ENCODE results near the gene FMR1NB.

DNA sequence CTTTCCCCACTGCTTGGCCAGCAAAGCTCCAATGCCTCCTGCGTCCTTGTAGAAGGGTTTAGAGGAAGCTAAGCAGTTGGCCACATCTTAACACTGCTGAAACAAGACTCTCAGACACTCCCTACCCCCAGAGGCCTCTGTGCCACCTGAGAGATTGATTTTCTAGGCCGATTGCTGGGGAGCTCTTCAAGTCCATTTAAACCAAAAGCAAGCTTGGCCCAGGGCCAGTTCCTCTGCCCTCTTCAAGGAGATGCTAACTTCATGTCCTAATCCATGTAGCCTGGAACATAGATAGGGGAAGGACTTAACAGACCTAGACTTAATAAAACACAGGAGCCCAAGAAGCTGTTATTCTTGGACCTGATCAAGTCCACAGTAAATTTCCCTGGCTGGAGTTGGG lies 27.2 kb upstream of the FMR1NB start:
- no peak for TF ChIP-seq POLR2A (IDR thresholded peaks at IDR 0.05; ENCODE audit: low read depth, low read length)
- TF ChIP-seq CHD2 (IDR thresholded peaks at IDR 0.05; ENCODE audit: borderline replicate concordance, low read depth, low read length) = no peak
- TF ChIP-seq ESRRA (IDR thresholded peaks at IDR 0.05; ENCODE audit: low read length) = no peak
- TF ChIP-seq YY1 (IDR thresholded peaks at IDR 0.05; ENCODE audit: low read depth, low read length) = no peak
- TF ChIP-seq EP300 (IDR thresholded peaks at IDR 0.05; ENCODE audit: borderline replicate concordance in 1 of 2, control insufficient read depth in 1 of 2, low read depth in 2 of 2, low read length in 2 of 2) = no peak
- TF ChIP-seq NFIC (IDR thresholded peaks at IDR 0.05; ENCODE audit: low read depth, low read length) = no peak
- TF ChIP-seq SP1 (IDR thresholded peaks at IDR 0.05; ENCODE audit: low read depth, low read length) = no peak
- TF ChIP-seq POLR2AphosphoS5 (IDR thresholded peaks at IDR 0.05; ENCODE audit: low read length) = no peak
- no peak for TF ChIP-seq NR2C2 (IDR thresholded peaks at IDR 0.05; ENCODE audit: borderline replicate concordance, control insufficient read depth, insufficient read length, low read depth)
- TF ChIP-seq TARDBP (IDR thresholded peaks at IDR 0.05; ENCODE audit: borderline replicate concordance) = no peak
- TF ChIP-seq HCFC1 (IDR thresholded peaks at IDR 0.05; ENCODE audit: low read length) = no peak

All from GM12878 (cell line).